HepG2 (cell line): ENCODE data around the gene THBS1. TPM values are rescaled to one million over a fixed set of nuclear protein-coding genes. Genes with fewer than 3 reads are reported as not detected.

Source experiments
- ATAC-seq: fragments of 200-7000 bp; cut with Tn5 transposase; 3 replicates; pipeline ENCODE4 v1.9.1; 2020; ENCODE audit warnings: mild to moderate bottlenecking, moderate library complexity
- BruUV-seq: library from RNA; stranded (reverse); fragments of 400-500 nt; replicated peaks from 2 replicates; lab custom pipeline; 2021; lab: Mats Ljungman, UMichigan
- CTCF ChIA-PET: fragments of 300-600 bp; formaldehyde crosslinking; extraction: SDS; loops from one replicate; lab custom pipeline; 2021; ENCODE audit warnings: low total read pairs, inconsistent platforms, low intra/inter-chr PET ratio; lab: Yijun Ruan, JAX
- POLR2A ChIA-PET: fragments of 350-600 bp; sonication (Branson Sonifier 250); formaldehyde crosslinking; loops from one replicate; lab custom pipeline; 2020; ENCODE audit warnings: antibody characterized with exemption, inconsistent platforms; lab: Yijun Ruan, JAX
- DNase-seq: peaks from one replicate; pipeline ENCODE4 v3.0.0-alpha.2; 2015; ENCODE audit warnings: low spot score
- FAIRE-seq: peaks from 3 replicates; lab custom pipeline; 2011; peaks lifted over from hg19 to GRCh38; lab: Jason Lieb, UNC
- H2AFZ ChIP-seq: one replicate; pipeline ENCODE4 v1.6.1; 2011; ENCODE audit warnings: low read length, inconsistent platforms
- H3K27ac ChIP-seq: fragments of 300-600 bp; 3 replicates; pipeline ENCODE4 v1.8.0; 2011; ENCODE audit warnings: mixed run types, mild to moderate bottlenecking, mixed read lengths, low read length, inconsistent platforms; ENCODE audit not compliant: insufficient read depth; ENCODE audit errors: extremely low read length
- H3K27me3 ChIP-seq, 2 experiments: fragments of 200-600 bp in 1 of 2; 2 replicates in 1 of 2; 3 replicates in 1 of 2; pipeline versions ENCODE4 v1.6.0 to v1.8.0; 2011; ENCODE audit warnings: low read length in 2 of 2, mild to moderate bottlenecking in 2 of 2, moderate library complexity in 2 of 2, inconsistent platforms in 1 of 2; ENCODE audit not compliant: insufficient read depth in 2 of 2, control insufficient read depth in 1 of 2
- H3K36me3 ChIP-seq, 2 experiments: fragments of 200-600 bp in 1 of 2; replicated peaks in 1 of 2; 2 replicates in 1 of 2; 3 replicates in 1 of 2; pipeline versions ENCODE4 v1.5.1 to v1.8.0; 2011; ENCODE audit warnings: low read length in 2 of 2, inconsistent platforms in 1 of 2; ENCODE audit not compliant: insufficient read depth in 2 of 2, control insufficient read depth in 1 of 2
- H3K4me1 ChIP-seq: 2 replicates; pipeline ENCODE4 v1.5.1; 2012; ENCODE audit warnings: low read length, inconsistent platforms; ENCODE audit not compliant: insufficient read depth
- H3K4me2 ChIP-seq: 2 replicates; pipeline ENCODE4 v1.6.0; 2011; ENCODE audit warnings: low read depth, low read length, inconsistent platforms
- H3K4me3 ChIP-seq, 3 experiments: fragments of 200-600 bp in 1 of 3; sonication (generic), shearing (Covaris generic) in 1 of 3; replicated peaks in 1 of 3; 2 replicates each; pipeline ENCODE4 v1.5.1; 2011 to 2016; ENCODE audit warnings: low read length in 3 of 3, inconsistent platforms in 2 of 3, low read depth in 2 of 3, mild to moderate bottlenecking in 2 of 3, control low read depth in 1 of 3, mixed read lengths in 1 of 3; ENCODE audit not compliant: insufficient read depth in 1 of 3
- H3K79me2 ChIP-seq: one replicate; pipeline ENCODE4 v1.6.1; 2011; ENCODE audit warnings: low read length, inconsistent platforms; ENCODE audit not compliant: insufficient read depth
- H3K9ac ChIP-seq: 2 replicates; pipeline ENCODE4 v1.6.0; 2011; ENCODE audit warnings: mild to moderate bottlenecking, low read depth, low read length, inconsistent platforms; ENCODE audit not compliant: insufficient read depth
- H3K9me3 ChIP-seq: 2 replicates; pipeline ENCODE4 v1.5.1; 2012; ENCODE audit warnings: mild to moderate bottlenecking, low read length
- H4K20me1 ChIP-seq: 2 replicates; pipeline ENCODE4 v1.6.0; 2011; ENCODE audit warnings: inconsistent platforms, mild to moderate bottlenecking, low read length, moderate library complexity; ENCODE audit not compliant: insufficient read depth
- MYC ChIP-seq: sonication (generic); formaldehyde crosslinking; IDR thresholded peaks from 2 replicates; pipeline ENCODE4 v1.9.0; 2021; ENCODE audit warnings: missing genetic modification reagents, borderline replicate concordance
- POLR2A ChIP-seq, 2 experiments: IDR thresholded peaks; 2 replicates each; pipeline ENCODE4 v1.6.1; 2011; ENCODE audit warnings: low read depth in 2 of 2, low read length in 2 of 2, mild to moderate bottlenecking in 1 of 2, moderate library complexity in 1 of 2; ENCODE audit not compliant: insufficient read depth in 1 of 2
- POLR2AphosphoS2 ChIP-seq: IDR thresholded peaks from 2 replicates; pipeline ENCODE4 v1.6.1; 2011; ENCODE audit warnings: low read depth, low read length, improper control_type of control experiment
- ZNF326 ChIP-seq: sonication (generic); formaldehyde crosslinking; IDR thresholded peaks from 2 replicates; pipeline ENCODE4 v1.4.0; 2020; ENCODE audit warnings: missing genetic modification reagents, borderline replicate concordance
- ZNF335 ChIP-seq: sonication (generic); formaldehyde crosslinking; IDR thresholded peaks from 2 replicates; pipeline ENCODE4 v1.4.0; 2020; ENCODE audit warnings: missing genetic modification reagents
- ZNF484 ChIP-seq: sonication (generic); formaldehyde crosslinking; IDR thresholded peaks from 2 replicates; pipeline ENCODE4 v1.5.1; 2020; ENCODE audit warnings: mild to moderate bottlenecking, low read depth, missing genetic modification reagents, borderline replicate concordance
- ZNF557 ChIP-seq: sonication (generic); formaldehyde crosslinking; IDR thresholded peaks from 2 replicates; pipeline ENCODE4 v1.4.0; 2020; ENCODE audit warnings: missing genetic modification reagents
- WGBS: methylation state at CpG from one replicate; pipeline ENCODE4 v1.1.6; 2017; ENCODE audit warnings: low lambda C conversion rate; 5-methylcytosine and 5-hydroxymethylcytosine counted together
- in situ Hi-C: cut with HindIII; loops from 2 replicates; pipeline ENCODE4 v1.10.0; 2017; ENCODE audit warnings: low pct_unique_long_range_greater_than_20kb; ENCODE audit not compliant: extremely low pct_ligation_motif_present
- intact Hi-C: fragments of 100-400 bp; cut with micrococcal nuclease; formaldehyde crosslinking; loops from one replicate; pipeline ENCODE4 v1.10.0; 2022; ENCODE audit not compliant: unreplicated experiment
- polyA plus RNA-seq, 8 experiments: library from polyadenylated mRNA; depleted of rRNA in 3 of 8; stranded (reverse) in 7 of 8; unstranded in 1 of 8; fragments of >200 nt; fragmentation: Illumina TruSeq in 4 of 8; extraction: Trizol in 4 of 8; gene quantifications; 2 replicates each; pipeline versions ENCODE4 v1.2.1 to v1.2.3, GENCODE V29; 2011 to 2016; ENCODE audit warnings: low read depth in 4 of 8, missing spikeins in 1 of 8, mixed read lengths in 1 of 8; ENCODE audit not compliant: insufficient read depth in 1 of 8
- total RNA-seq, 5 experiments: library from RNA; depleted of rRNA; stranded (reverse); fragments of >200 nt; fragmentation: Illumina TruSeq; extraction: Trizol; gene quantifications; 2 replicates each; pipeline ENCODE4 v1.2.3, GENCODE V29; 2016; ENCODE audit warnings: low read depth in 1 of 5

THBS1 gene
- total and polyA plus RNA-seq, 2 of the 13 experiments (the other 11 are each of a cell fraction or from before 2014, with no cell fraction given) = 54.7 to 67.1 TPM

DNA sequence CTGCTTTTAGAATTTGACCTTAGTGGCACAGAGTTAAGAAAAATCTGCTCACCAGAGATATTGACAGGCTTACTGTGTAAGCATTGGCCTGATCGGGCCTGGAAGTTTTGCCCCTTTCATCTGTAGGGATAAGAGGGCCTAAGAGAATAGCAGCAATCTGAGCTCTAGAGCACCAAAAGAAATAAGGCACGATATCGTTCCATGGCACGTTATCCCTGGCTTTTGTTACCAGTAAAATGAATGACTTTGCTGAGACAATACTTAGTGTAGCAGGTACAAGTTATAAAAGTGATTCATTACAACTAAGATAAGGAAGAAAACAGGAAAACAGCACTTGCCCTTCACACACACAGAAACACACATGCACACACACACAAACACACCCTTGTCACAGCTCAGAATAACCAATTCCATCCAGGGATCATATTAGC is 5.0 kb downstream of the THBS1 start (continued):
- TF ChIP-seq ZNF326 = no peak
- no peak for TF ChIP-seq ZNF484 (CRISPR knock-in tag)
- no peak for TF ChIP-seq MYC (CRISPR knock-in tag)
- no peak for TF ChIP-seq ZNF335 (CRISPR knock-in tag)

DNA sequence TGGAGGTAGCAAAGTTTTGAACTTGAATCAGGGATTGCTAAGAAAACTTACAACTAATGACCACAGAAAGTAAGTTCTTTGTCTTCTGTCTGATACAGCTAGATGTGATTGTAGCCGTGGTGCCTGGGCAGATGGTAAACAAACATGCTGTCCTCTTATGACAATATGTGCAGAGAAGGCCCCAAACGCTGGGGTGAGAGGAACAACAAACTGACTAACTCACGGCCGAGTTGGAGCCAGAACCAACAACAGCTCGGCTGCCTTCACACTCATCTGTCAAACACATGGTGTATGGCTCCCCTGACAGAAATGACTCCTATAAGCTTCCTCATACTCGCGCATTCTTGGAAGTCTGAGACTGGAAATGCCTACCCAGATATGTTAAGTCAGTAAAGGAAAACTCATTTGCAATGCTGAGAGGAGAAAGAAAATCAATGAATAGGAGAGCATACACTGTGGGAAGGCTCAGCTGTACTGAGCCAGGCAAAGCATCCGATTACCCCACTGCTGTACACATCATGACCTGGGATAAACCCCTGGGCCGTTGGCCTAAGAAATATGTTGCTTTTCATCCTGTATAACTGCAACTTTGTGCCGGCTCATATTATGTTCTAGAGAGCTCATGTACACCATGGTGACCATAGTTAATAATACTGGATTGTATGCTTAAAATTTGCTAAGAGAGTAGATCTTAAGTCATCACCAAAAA is 5.7 kb downstream of the THBS1 start:
- ChIA-PET CTCF (no interaction called here), POLR2A (no interaction called here)
- no TSS peak for BruUV-seq
- no peak for FAIRE-seq
- Histone ChIP-seq H3K27ac (no peak overlapping the region), H3K79me2 (peaks cover 17% of the 10 kb centered on the region), H3K4me2 (no peak overlapping the region), H3K9ac (no peak overlapping the region), H3K4me1 (peaks cover 54% of the 10 kb centered on the region), H3K9me3 (no peaks in the 10 kb centered on the region), H2AFZ (no peak overlapping the region), H4K20me1 (peaks cover 13% of the 10 kb centered on the region; the same call in 1 of the 2 replicates), H3K27me3 (no peaks in the 10 kb centered on the region), H3K4me3 (no peak overlapping the region), H3K36me3 (peaks cover 37 to 87% of the 10 kb centered on the region in 2 experiments)
- in situ Hi-C loops (loop anchor here (10.0 kb wide), 3 partner anchors 152 to 772 kb away; no protein-coding TSS in a partner anchor), intact Hi-C loops (loop anchor here (2.0 kb wide), 1 partner anchor 410 kb away; no protein-coding TSS in a partner anchor)
- ATAC-seq = no peak
- 92% methylated on average over 10 of the region's 10 CpGs for WGBS
- TF ChIP-seq POLR2A (IDR thresholded peaks at IDR 0.05; ENCODE audit: insufficient read depth in 1 of 2, low read depth in 2 of 2, low read length in 2 of 2) (peak in 1 of 2 experiments; percentile 21; a peak in 1 of 4 replicates), POLR2AphosphoS2 (peak; percentile 64; the same call in 1 of the 2 replicates), ZNF557 (CRISPR knock-in tag) (no peak)
- no peak for DNase-seq
